NCI-H2081 treated with DMSO at 0.1 percent for 48 hours (cell line): ENCODE data around the gene REV3L.
"Not testable (repeated sequence)": the region's sequence is repeated elsewhere in the genome, so short reads cannot be mapped to it uniquely, and the experiment has no call there.

Experiments used
- DNase-seq: peaks from one replicate; lab custom pipeline; 2025; lab: John Stamatoyannopoulos, UW

REV3L gene

GRCh38 chr6:111361648-111362047, 121.4 kb downstream of the REV3L start:
- DNase-seq = no peak

GRCh38 chr6:111358454-111358853, 124.6 kb downstream of the REV3L start:
- DNase-seq = no peak

GRCh38 chr6:111357705-111358104, 125.3 kb downstream of the REV3L start:
- DNase-seq = no peak

- DNase-seq = no peak
These were observed 126.5 kb downstream of the REV3L start for GRCh38 chr6:111356551-111356950.

- no peak for DNase-seq
These were observed 128.1 kb downstream of the REV3L start for GRCh38 chr6:111354758-111355555.

- DNase-seq = no peak
These were observed 129.0 kb downstream of the REV3L start for GRCh38 chr6:111353912-111354462.

- DNase-seq = no peak
These were observed 135.4 kb downstream of the REV3L start for GRCh38 chr6:111347589-111347988.

- no peak for DNase-seq
These were observed 140.1 kb downstream of the REV3L start for GRCh38 chr6:111342913-111343312.

GRCh38 chr6:111339294-111339693, 143.7 kb downstream of the REV3L start:
- no peak for DNase-seq

- no peak for DNase-seq
These were observed 144.2 kb downstream of the REV3L start for GRCh38 chr6:111338843-111339242.

- DNase-seq = no peak
These were observed 145.2 kb downstream of the REV3L start for GRCh38 chr6:111337829-111338236.

- DNase-seq = no peak
These were observed 153.0 kb downstream of the REV3L start for GRCh38 chr6:111329882-111330633.

- DNase-seq = no peak
These were observed 156.5 kb downstream of the REV3L start for GRCh38 chr6:111326563-111326962.

- no peak for DNase-seq
These were observed 160.9 kb downstream of the REV3L start for GRCh38 chr6:111322145-111322544.

GRCh38 chr6:111307950-111308349, 175.1 kb downstream of the REV3L start:
- not testable (repeated sequence) for DNase-seq

- no peak for DNase-seq
These were observed 175.7 kb downstream of the REV3L start for GRCh38 chr6:111307275-111307858.

- DNase-seq = no peak
These were observed 176.7 kb downstream of the REV3L start for GRCh38 chr6:111306104-111306888.

- DNase-seq = no peak
These were observed 181.1 kb downstream of the REV3L start for GRCh38 chr6:111301946-111302345.

GRCh38 chr6:111300938-111301800, 181.8 kb downstream of the REV3L start:
- not testable (repeated sequence) for DNase-seq

GRCh38 chr6:111297776-111298175, 185.2 kb downstream of the REV3L start:
- no peak for DNase-seq
